Cardiac fibroblast (primary cell): Measurements from ENCODE around the gene NOS1AP.
A peak's percentile ranks its signal among the peaks of the same experiment; 100 is the strongest.

Experiments used
- DNase-seq, 2 donors: peaks; one replicate each; pipeline versions ENCODE4 v3.0.0 to v3.0.0-alpha.2; 2010; ENCODE audit warnings: low read depth in 2 of 2
- H3K4me3 ChIP-seq, 2 donors: replicated peaks in 1 of 2; 1 replicate in 1 of 2; 2 replicates in 1 of 2; pipeline ENCODE4 v1.5.1; 2011; ENCODE audit warnings: low read depth in 2 of 2, low read length in 2 of 2, mild to moderate bottlenecking in 2 of 2, moderate library complexity in 1 of 2
- TF ChIP-seq, protein P1 (sequence below): IDR thresholded peaks from one replicate; pipeline ENCODE4 v1.5.1; 2011; ENCODE audit warnings: low read depth, mild to moderate bottlenecking, low read length, inconsistent platforms

Gene NOS1AP

DNA sequence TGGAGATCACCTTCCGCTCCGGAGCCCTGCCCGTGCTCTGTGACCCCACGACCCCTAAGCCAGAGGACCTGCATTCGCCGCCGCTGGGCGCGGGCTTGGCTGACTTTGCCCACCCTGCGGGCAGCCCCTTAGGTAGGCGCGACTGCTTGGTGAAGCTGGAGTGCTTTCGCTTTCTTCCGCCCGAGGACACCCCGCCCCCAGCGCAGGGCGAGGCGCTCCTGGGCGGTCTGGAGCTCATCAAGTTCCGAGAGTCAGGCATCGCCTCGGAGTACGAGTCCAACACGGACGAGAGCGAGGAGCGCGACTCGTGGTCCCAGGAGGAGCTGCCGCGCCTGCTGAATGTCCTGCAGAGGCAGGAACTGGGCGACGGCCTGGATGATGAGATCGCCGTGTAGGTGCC, 297.6 kb downstream of the NOS1AP start:
- TF ChIP-seq, protein P1, sequence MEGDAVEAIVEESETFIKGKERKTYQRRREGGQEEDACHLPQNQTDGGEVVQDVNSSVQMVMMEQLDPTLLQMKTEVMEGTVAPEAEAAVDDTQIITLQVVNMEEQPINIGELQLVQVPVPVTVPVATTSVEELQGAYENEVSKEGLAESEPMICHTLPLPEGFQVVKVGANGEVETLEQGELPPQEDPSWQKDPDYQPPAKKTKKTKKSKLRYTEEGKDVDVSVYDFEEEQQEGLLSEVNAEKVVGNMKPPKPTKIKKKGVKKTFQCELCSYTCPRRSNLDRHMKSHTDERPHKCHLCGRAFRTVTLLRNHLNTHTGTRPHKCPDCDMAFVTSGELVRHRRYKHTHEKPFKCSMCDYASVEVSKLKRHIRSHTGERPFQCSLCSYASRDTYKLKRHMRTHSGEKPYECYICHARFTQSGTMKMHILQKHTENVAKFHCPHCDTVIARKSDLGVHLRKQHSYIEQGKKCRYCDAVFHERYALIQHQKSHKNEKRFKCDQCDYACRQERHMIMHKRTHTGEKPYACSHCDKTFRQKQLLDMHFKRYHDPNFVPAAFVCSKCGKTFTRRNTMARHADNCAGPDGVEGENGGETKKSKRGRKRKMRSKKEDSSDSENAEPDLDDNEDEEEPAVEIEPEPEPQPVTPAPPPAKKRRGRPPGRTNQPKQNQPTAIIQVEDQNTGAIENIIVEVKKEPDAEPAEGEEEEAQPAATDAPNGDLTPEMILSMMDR = no peak
- peak overlapping the region; percentile 49 to 53 for H3K4me3 ChIP-seq
- no peak for DNase-seq

DNA sequence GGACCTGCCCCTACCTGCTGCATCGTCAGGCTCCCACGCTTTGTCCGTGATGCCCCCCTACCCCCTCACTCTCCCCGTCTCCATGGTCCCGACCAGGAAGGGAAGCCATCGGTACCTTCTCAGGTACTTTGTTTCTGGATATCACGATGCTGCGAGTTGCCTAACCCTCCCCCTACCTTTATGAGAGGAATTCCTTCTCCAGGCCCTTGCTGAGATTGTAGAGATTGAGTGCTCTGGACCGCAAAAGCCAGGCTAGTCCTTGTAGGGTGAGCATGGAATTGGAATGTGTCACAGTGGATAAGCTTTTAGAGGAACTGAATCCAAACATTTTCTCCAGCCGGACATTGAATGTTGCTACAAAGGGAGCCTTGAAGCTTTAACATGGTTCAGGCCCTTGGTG, 298.3 kb downstream of the NOS1AP start:
- H3K4me3 ChIP-seq = no peak overlapping the region
- no peak for DNase-seq
- TF ChIP-seq, protein P1 = no peak

GRCh38 chr1:162368451-162368850, 299.0 kb downstream of the NOS1AP start:
- TF ChIP-seq, protein P1 = no peak
- no peak for DNase-seq

GRCh38 chr1:162369571-162369970, 300.1 kb downstream of the NOS1AP start:
- no peak for DNase-seq
- no peak overlapping the region for H3K4me3 ChIP-seq
- TF ChIP-seq, protein P1 = no peak

More at GRCh38 chr1:162368451-162368850, 299.0 kb downstream of the NOS1AP start:
- H3K4me3 ChIP-seq = no peak overlapping the region

DNA sequence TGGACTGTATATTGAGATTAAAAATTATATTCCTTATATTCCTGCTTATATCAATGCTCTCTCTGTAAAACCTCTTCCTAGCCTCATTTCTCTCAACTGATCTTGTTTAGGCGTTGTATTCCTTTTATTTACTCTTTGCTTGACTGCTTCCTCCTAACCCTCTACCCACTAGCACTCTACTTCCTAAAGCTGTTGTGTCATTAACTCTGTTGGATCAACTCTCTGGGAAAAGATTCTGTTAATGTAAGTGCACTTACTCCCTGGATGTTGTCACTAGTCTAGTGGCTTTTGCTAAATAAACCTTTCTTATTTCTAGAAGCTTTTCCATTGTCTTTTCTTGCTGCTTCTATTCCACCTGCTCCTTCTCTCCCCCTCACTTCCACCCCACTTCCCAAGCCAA, 300.7 kb downstream of the NOS1AP start:
- DNase-seq = no peak
- TF ChIP-seq, protein P1 = no peak
- no peak overlapping the region for H3K4me3 ChIP-seq

DNA sequence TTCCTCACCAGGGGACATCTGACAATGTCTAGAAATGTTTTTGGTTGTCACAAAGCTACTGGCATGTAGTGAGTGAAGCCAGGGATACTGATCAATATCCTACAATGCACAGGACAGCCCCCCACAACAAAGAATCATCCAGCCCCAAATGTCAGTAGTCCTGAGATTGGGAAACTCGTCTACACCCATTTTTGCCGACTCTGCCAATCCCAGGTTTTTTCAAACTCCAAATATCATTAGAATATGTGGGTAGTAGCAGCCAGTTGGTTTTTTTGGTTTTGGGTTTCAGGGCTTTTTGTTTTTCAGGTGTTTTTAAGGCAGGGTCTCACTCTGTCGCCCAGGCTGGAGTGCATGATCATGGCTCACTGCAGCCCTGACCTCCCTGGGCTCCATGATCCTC, 301.2 kb downstream of the NOS1AP start:
- DNase-seq = no peak
- H3K4me3 ChIP-seq = no peak overlapping the region
- TF ChIP-seq, protein P1 = no peak

- DNase-seq = peak in 1 of 2 donors; percentile 52
- TF ChIP-seq, protein P1 = no peak
These were observed 302.1 kb downstream of the NOS1AP start for GRCh38 chr1:162371611-162372010.

More at GRCh38 chr1:162371611-162372010, 302.1 kb downstream of the NOS1AP start:
- no peak overlapping the region for H3K4me3 ChIP-seq
